Activated T-helper 17 cell treated with anti-CD3 and anti-CD28 coated beads, Interleukin-2, amount 50 U/mL, for 72 hours (primary cell): ENCODE data around the gene APOBEC3H. TPM values are rescaled to one million over a fixed set of nuclear protein-coding genes. Genes with fewer than 3 reads are reported as not detected.
"Not testable (repeated sequence)": the region's sequence is repeated elsewhere in the genome, so short reads cannot be mapped to it uniquely, and the experiment has no call there.

Source experiments
- ATAC-seq: fragments of 150-1000 bp; cut with Tn5 transposase; replicated peaks from 2 replicates; pipeline ENCODE4 v1.10.0; 2021; ENCODE audit warnings: mild to moderate bottlenecking, moderate library complexity
- H3K27ac Mint-ChIP-seq: one replicate; pipeline ENCODE4 v1.8.0; 2022; ENCODE audit warnings: mixed read lengths
- H3K27me3 Mint-ChIP-seq: one replicate; pipeline ENCODE4 v1.8.0; 2022; ENCODE audit warnings: mixed read lengths
- H3K36me3 Mint-ChIP-seq: one replicate; pipeline ENCODE4 v1.8.0; 2022; ENCODE audit warnings: low read depth, mild to moderate bottlenecking, mixed read lengths
- H3K4me1 Mint-ChIP-seq: one replicate; pipeline ENCODE4 v1.8.0; 2022; ENCODE audit warnings: mixed read lengths
- H3K4me3 Mint-ChIP-seq: one replicate; pipeline ENCODE4 v1.8.0; 2022; ENCODE audit warnings: mild to moderate bottlenecking, mixed read lengths
- H3K9me3 Mint-ChIP-seq: one replicate; pipeline ENCODE4 v1.8.0; 2022; ENCODE audit warnings: mixed read lengths
- total RNA-seq, 2 donors: library from RNA; stranded (reverse); gene quantifications; one replicate each; pipeline ENCODE4 v1.2.3, GENCODE V29; 2022

APOBEC3H gene
- total RNA-seq = 10 to 100 TPM; 20.6 to 33.0 TPM

DNA sequence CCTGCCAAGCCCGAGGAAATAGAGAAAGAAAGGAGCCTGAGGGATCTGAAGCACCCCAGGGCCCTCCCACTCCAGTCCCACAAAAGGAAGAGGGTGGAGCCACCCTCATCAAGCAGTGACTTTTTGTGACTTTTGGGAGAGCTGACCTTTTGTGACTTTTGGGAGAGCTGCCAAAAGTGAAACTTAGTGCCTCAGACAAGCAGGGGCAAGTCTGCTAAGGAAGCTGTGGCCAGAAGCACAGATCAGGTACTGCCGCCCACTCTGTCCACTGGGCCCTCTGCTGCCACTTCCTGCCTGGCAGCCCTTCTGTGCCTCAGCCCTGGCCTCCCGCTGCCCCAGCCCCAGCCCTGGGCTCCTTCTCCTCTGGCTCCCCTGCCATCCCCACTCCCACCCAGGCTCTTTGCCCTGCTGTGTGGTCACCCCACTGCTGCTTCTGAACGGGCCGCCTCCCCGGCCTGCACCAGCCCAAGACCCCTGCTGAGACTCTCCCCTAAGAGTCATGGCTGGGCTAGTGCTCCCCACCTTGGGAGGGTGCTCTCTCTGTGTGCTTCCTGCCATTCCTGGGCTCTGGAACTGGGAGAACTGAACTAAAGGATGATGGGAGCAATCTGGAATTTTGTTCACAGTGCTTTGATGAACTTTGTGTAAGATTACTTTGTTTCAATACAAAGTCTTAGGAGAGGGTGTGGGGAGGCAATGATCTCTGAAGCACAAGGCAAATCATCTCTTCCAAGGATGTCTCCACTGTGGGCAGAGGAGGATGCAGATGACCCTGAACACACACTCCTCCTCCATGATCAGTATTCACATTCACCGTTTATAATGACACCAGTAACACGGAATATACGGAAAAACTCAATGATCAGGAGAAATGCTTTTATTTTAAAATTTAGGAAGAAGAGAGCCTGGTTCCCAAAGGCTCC, at the start of gene APOBEC3H:
Gene APOBEC3H (plus strand): TSS at position 147 of the 923 bp plus-strand sequence. CDS start 3,035 bp downstream, outside the sequence.
- peaks cover 24% of the 10 kb centered on the region for H3K4me1 Mint-ChIP-seq
- peak within 1 kb of the TSS; percentile 88 for H3K27ac Mint-ChIP-seq
- no peaks in the 10 kb centered on the region for H3K9me3 Mint-ChIP-seq
- no peaks in the 10 kb centered on the region for H3K27me3 Mint-ChIP-seq
- ATAC-seq = peak; percentile 25
- H3K36me3 Mint-ChIP-seq = no peaks in the 10 kb centered on the region
- H3K4me3 Mint-ChIP-seq = peak within 1 kb of the TSS; percentile 68

DNA sequence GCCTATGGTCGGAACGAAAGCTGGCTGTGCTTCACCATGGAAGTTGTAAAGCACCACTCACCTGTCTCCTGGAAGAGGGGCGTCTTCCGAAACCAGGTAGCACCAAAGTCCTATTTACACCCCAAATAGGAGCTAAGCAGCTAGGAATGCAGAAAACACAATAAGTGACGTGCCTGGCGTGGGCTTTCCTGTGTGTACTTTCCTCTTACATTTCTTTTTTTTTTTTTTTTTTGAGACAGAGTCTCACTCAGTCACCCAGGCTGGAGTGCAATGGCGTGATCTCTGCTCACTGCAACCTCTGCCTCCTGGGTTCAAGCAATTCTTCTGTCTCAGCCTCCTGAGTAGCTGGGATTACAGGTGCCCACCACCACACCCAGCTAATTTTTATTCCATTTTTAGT, 47.6 kb upstream of the APOBEC3H start:
- not testable (repeated sequence) for H3K27me3 Mint-ChIP-seq, H3K4me3 Mint-ChIP-seq, H3K9me3 Mint-ChIP-seq, H3K27ac Mint-ChIP-seq, ATAC-seq, H3K4me1 Mint-ChIP-seq
- peaks cover 21% of the 10 kb centered on the region for H3K36me3 Mint-ChIP-seq

DNA sequence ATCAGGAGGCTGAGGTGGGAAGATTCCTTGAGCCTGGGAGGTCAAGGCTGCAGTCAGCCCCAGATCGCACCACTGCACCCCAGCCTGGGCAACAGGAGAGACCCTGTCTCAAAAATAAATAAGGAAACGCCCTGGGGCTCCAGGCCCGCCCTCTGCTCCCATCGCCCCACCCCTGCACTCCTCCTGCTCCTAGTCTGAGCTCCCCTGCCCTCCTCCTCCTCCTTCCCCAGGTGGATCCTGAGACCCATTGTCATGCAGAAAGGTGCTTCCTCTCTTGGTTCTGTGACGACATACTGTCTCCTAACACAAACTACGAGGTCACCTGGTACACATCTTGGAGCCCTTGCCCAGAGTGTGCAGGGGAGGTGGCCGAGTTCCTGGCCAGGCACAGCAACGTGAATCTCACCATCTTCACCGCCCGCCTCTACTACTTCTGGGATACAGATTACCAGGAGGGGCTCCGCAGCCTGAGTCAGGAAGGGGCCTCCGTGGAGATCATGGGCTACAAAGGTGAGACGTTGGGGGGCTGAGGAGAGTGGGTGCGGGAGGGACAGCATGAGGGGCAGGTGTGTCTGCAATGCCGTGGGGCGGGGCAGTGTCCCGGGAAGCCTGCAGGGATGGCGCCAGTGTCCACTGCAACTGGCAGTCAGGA, 45.1 kb upstream of the APOBEC3H start:
- not testable (repeated sequence) for ATAC-seq, H3K36me3 Mint-ChIP-seq, H3K4me1 Mint-ChIP-seq, H3K4me3 Mint-ChIP-seq, H3K9me3 Mint-ChIP-seq, H3K27me3 Mint-ChIP-seq, H3K27ac Mint-ChIP-seq

DNA sequence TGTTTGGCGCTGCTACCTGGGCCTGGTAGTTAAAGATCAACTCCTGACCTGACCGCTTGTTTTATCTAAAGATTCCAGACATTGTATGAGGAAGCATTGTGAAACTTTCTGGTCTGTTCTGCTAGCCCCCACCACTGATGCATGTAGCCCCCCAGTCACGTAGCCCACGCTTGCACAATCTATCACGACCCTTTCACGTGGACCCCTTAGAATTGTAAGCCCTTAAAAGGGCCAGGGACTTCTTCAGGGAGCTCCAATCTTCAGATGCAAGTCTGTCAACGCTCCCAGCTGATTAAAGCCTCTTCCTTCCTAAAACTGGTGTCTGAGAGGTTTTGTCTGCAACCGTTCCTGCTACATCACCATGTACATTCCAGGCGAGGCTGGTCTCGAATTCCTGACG, 41.4 kb upstream of the APOBEC3H start:
- no peaks in the 10 kb centered on the region for H3K9me3 Mint-ChIP-seq

DNA sequence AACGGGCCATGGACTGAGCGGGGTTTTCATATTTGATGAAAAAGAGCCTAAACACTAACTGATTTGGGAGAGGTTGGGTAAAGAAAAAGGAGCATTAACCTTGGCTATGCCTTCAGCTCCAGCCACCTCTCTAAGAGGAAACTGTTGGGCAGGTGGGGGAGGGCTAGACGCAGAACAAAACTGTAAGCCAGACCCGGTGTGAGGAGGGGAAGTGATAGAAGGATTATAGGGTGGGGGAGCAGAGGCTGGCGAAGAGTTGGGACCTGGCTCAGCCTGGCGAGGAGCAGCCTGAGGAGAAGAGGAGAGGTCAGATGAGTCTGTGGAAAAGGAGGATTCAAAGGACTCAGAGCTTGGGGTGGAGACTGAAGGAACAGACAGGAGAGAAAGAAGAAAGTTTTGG, 35.8 kb upstream of the APOBEC3H start:
- H3K36me3 Mint-ChIP-seq, H3K4me1 Mint-ChIP-seq, H3K4me3 Mint-ChIP-seq, H3K27me3 Mint-ChIP-seq, H3K27ac Mint-ChIP-seq, ATAC-seq, H3K9me3 Mint-ChIP-seq: not testable (repeated sequence)

More for the DNA sequence above, 41.4 kb upstream of the APOBEC3H start:
- Mint-ChIP-seq H3K27me3 (no peaks in the 10 kb centered on the region), H3K4me1 (no peaks in the 10 kb centered on the region), H3K27ac (no peak overlapping the region), H3K36me3 (no peaks in the 10 kb centered on the region), H3K4me3 (no peak overlapping the region)
- no peak for ATAC-seq

DNA sequence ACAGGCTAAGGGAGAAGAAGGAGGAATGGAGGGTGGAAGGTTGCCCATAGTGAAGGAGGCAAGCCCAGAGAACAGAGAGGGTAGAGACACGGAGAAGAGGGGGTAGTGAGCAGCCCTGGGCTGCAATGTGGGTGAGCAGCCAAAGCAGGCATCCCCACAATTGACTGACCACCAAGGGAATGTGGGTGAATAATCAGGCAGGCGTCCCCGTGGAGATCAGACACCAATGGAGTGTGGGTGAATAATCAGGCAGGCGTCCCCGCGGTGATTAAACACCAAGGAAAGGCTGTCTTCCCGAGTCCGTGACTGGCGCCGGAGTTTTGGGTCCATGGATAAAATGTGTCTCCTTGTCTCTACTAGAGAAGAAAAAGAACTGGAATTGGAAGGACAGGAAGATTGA, 35.1 kb upstream of the APOBEC3H start:
- H3K27me3 Mint-ChIP-seq, ATAC-seq, H3K4me1 Mint-ChIP-seq, H3K27ac Mint-ChIP-seq, H3K4me3 Mint-ChIP-seq, H3K9me3 Mint-ChIP-seq, H3K36me3 Mint-ChIP-seq: not testable (repeated sequence)

DNA sequence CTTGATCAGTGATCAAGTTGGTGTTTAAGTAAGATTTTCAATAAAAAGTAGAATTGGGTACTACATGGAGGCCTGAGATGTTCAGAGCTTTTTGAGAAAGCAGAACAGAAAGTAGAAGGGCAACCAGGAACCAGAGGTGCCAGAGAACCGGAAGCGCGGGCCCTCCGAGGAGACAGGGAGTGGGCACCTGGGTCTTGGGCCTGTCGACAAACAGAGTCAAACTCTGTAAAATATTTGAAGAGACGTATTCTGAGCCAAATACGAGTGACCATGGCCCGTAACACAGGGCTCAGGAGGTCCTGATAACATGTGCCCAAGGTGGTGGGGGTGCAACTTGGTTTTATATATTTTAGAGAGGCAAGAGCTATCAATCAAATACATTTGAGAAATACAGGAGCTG, 33.1 kb upstream of the APOBEC3H start:
- H3K27me3 Mint-ChIP-seq, H3K4me1 Mint-ChIP-seq, H3K27ac Mint-ChIP-seq, H3K4me3 Mint-ChIP-seq, ATAC-seq, H3K9me3 Mint-ChIP-seq, H3K36me3 Mint-ChIP-seq: not testable (repeated sequence)

DNA sequence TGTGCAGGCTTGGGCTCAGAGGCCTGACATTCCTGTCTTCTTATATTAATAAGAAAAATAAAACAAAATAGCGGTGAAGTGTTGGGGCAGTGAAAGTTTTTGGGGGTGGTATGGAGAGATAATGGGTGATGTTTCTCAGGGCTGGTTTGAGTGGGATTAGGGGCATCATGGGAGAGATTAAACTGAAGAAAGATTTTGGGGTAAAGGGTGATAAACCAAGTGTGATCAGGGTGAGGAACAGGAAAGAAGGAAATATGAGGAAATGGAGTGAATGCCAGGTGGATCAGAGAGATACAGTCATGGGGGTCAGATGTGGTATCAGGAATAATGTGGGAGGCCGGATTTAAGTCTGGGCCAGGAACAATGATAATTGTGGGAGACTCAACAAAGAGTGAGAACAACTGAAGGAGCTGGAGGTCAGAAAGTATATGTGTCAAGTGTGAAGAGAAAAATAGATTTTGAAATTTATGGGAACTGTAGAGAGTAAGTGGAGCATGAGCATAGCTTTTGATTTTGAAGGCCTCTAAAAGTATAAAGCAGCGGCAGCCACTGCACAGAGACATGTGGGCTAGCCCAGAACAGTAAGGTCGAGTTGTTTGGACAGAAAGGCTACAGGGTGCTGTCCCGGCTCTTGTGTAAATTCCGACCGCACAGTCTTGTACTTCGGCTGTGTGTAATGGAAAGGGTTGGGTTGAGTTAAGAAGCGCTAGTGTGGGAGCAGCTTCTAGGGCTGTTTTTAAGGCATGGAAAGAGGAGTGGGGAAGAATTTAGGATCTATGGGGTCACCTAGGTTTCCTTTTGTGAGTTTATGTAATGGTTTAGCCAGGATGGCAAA, 30.4 kb upstream of the APOBEC3H start:
- not testable (repeated sequence) for H3K4me1 Mint-ChIP-seq, H3K27ac Mint-ChIP-seq
- peak; percentile 41 for ATAC-seq

DNA sequence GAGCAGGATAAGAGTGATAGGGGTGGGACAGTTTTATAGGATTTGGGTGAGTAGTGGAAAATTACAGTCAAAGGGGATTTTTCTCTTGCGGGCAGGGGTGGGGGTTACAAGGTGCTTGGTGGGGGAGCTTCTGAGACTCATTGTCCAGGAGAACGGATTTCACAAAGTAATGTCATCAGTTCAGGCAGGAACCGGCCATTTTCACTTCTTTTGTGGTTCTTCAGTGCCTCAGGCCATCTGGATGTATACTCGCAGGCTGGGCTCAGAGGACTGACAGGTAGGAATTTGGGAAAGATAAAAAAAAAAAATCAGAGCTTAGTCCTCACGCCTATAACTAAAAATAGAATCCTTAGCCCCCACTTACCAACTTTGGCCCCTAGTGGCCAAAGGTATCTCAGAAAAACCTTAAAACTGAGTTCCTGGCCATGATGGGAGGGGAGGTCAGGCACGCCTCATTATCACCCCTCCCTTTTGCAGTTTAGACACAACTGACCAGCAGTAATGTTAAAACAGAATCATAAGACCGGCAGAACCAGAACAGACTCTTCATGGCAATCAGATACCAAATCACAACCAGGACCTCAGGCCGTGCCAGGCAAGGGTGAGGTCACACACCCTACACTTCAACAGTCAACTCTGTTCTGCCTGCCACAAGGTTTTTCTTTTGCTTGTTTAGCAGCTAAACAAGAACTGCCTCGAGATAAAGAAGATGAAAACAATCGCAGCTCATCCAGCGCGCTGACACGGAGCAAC, 28.8 kb upstream of the APOBEC3H start:
- Mint-ChIP-seq H3K9me3 (no peaks in the 10 kb centered on the region), H3K36me3 (no peaks in the 10 kb centered on the region), H3K4me1 (no peaks in the 10 kb centered on the region), H3K4me3 (no peak overlapping the region), H3K27ac (no peak overlapping the region), H3K27me3 (no peaks in the 10 kb centered on the region)
- no peak for ATAC-seq

More for the DNA sequence above, 30.4 kb upstream of the APOBEC3H start:
- H3K9me3 Mint-ChIP-seq, H3K4me3 Mint-ChIP-seq, H3K27me3 Mint-ChIP-seq, H3K36me3 Mint-ChIP-seq: not testable (repeated sequence)

DNA sequence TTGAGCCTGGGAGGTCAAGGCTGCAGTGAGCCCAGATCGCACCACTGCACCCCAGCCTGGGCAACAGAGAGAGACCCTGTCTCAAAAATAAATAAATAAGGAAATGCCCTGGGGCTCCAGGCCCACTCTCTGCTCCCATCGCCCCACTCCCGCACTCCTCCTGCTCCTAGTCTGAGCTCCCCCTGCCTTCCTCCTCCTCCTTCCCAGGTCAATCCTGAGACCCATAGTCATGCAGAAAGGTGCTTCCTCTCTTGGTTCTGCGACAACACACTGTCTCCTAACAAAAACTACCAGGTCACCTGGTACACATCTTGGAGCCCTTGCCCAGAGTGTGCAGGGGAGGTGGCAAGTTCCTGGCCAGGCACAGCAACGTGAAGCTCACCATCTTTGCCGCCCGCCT, 26.9 kb upstream of the APOBEC3H start:
- no peak overlapping the region for H3K27ac Mint-ChIP-seq
- no peak for ATAC-seq
- no peaks in the 10 kb centered on the region for H3K36me3 Mint-ChIP-seq
- H3K27me3 Mint-ChIP-seq = no peaks in the 10 kb centered on the region
- H3K4me3 Mint-ChIP-seq = no peak overlapping the region
- H3K9me3 Mint-ChIP-seq = no peaks in the 10 kb centered on the region
- H3K4me1 Mint-ChIP-seq = no peaks in the 10 kb centered on the region

DNA sequence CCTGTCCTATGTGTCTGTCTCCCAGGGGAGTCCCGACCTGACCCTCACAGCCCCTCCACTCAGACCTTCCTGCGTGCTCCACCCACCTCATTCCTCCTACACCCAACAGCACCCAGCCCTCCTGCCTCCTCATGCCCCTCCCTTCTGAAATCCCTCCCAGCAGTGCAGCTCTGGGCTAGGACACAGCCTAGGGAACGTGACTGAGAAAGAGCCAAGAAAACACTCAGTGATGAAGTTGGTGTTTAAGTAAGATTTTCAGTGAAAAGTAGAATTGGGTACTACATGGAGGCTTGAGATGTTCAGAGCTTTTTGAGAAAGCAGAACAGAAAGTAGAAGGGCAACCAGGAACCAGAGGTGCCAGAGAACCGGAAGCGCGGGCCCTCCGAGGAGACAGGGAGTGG, 24.5 kb upstream of the APOBEC3H start:
- not testable (repeated sequence) for H3K9me3 Mint-ChIP-seq, H3K36me3 Mint-ChIP-seq, H3K27me3 Mint-ChIP-seq, H3K4me1 Mint-ChIP-seq, H3K27ac Mint-ChIP-seq, H3K4me3 Mint-ChIP-seq, ATAC-seq

DNA sequence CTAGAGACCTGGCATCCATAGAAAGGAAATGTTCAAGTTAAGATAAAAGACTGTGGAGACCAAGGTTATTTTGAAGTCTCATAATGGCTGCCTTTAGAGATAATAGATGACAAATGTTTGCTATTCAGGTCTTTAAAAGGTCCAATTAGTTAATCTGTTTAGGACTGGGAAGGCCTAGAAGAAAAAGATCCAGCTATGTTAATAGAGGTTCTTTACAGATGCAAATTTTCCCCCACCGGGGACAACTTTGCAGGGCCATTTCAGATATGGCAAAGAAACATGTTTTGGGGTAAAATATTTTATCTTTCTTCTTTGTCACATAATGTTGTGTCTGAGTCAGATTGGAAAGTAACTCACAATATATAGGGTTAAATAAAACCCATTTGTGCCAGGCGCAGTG, 23.1 kb upstream of the APOBEC3H start:
- peaks cover 11% of the 10 kb centered on the region for H3K4me1 Mint-ChIP-seq
- no peak overlapping the region for H3K27ac Mint-ChIP-seq
- no peaks in the 10 kb centered on the region for H3K9me3 Mint-ChIP-seq
- H3K36me3 Mint-ChIP-seq = peaks cover 12% of the 10 kb centered on the region
- no peak for ATAC-seq
- no peak overlapping the region for H3K4me3 Mint-ChIP-seq
- H3K27me3 Mint-ChIP-seq = no peaks in the 10 kb centered on the region

DNA sequence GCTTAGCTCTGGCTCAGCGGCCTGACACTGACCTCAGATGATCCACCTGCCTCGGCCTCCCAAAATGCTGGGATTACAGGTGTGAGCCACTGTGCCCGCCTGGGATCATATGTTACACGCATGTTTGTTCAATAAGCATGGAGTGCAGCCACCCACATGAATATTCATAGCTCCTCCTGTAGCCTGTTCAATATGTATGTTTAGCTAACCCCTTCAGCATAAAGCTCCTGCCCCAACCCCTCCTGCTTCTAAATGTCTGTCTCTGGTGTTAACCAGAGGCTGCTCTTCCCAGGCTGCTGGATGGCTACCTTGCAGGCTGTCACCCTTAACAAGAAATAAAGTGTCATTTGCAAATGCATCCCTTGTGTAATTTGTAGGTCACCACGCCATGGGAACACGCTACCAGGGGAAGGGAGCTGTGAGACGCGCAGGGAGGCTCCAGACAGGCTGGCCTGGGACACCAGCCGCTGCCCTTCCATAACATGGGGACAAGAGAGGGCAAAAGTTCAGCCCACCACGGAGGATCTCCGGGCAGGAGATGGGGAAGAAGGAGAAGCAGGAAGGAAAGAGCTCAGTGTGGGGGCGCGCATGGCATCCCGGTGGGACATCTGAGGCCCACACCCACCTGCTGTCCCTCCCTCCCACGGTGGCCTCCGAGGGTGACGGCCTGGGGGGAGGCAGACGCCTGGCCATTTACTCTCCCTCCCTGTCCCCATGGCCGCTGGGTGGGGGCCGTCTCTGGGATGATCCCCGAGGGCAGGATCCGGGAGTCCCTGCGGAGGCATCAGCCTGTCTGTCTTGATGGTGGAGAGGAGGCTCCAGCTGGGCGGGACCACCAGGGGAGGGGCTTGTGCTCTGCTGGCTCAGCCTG, 20.7 kb upstream of the APOBEC3H start:
- not testable (repeated sequence) for H3K9me3 Mint-ChIP-seq
- peaks cover 28% of the 10 kb centered on the region for H3K36me3 Mint-ChIP-seq

More for the DNA sequence above, 20.7 kb upstream of the APOBEC3H start:
- Mint-ChIP-seq H3K4me3 (peak overlapping the region; percentile 91), H3K27ac (peak overlapping the region; percentile 95), H3K4me1 (peaks cover 15% of the 10 kb centered on the region)
- not testable (repeated sequence) for H3K27me3 Mint-ChIP-seq, ATAC-seq
